H9 (cell line): Measurements from ENCODE around the gene CCNQ. TPM values are rescaled to one million over a fixed set of nuclear protein-coding genes. Genes with fewer than 3 reads are reported as not detected.
A peak's percentile ranks its signal among the peaks of the same experiment; 100 is the strongest.

Source experiments
- DNase-seq: peaks from one replicate; pipeline ENCODE4 v3.0.0-alpha.2; 2017
- H2AFZ ChIP-seq: one replicate; pipeline ENCODE4 v1.6.1; 2013; ENCODE audit warnings: mild to moderate bottlenecking, low read length, control low read depth, moderate library complexity
- H2AK5ac ChIP-seq: 2 replicates; pipeline ENCODE4 v1.6.1; 2013; ENCODE audit warnings: low read length, control low read depth, mixed read lengths; ENCODE audit not compliant: insufficient read length
- H2BK120ac ChIP-seq: one replicate; pipeline ENCODE4 v1.6.1; 2013; ENCODE audit warnings: low read depth, mild to moderate bottlenecking, low read length, control low read depth, inconsistent platforms; ENCODE audit not compliant: poor library complexity, severe bottlenecking
- H2BK12ac ChIP-seq: 2 replicates; pipeline ENCODE4 v1.6.1; 2013; ENCODE audit warnings: low read length, control low read depth, mixed read lengths, low read depth; ENCODE audit not compliant: insufficient read length
- H2BK15ac ChIP-seq: 2 replicates; pipeline ENCODE4 v1.6.1; 2013; ENCODE audit warnings: low read depth, low read length, control low read depth
- H2BK20ac ChIP-seq: one replicate; pipeline ENCODE4 v1.6.1; 2013; ENCODE audit warnings: low read depth, mild to moderate bottlenecking, low read length, control low read depth, inconsistent platforms; ENCODE audit not compliant: poor library complexity, severe bottlenecking
- H2BK5ac ChIP-seq: 2 replicates; pipeline ENCODE4 v1.6.1; 2013; ENCODE audit warnings: low read length, control low read depth, mixed read lengths; ENCODE audit not compliant: insufficient read length
- H3K14ac ChIP-seq: 2 replicates; pipeline ENCODE4 v1.6.1; 2013; ENCODE audit warnings: low read length, control low read depth; ENCODE audit not compliant: insufficient read depth
- H3K18ac ChIP-seq: 2 replicates; pipeline ENCODE4 v1.6.1; 2013; ENCODE audit warnings: low read depth, mild to moderate bottlenecking, mixed read lengths, low read length, control low read depth; ENCODE audit not compliant: insufficient read length
- H3K23ac ChIP-seq: 2 replicates; pipeline ENCODE4 v1.6.1; 2013; ENCODE audit warnings: low read length, control low read depth, mixed read lengths, low read depth; ENCODE audit not compliant: insufficient read length
- H3K23me2 ChIP-seq: 2 replicates; pipeline ENCODE4 v1.6.1; 2013; ENCODE audit warnings: low read depth, mild to moderate bottlenecking, mixed read lengths, low read length, control low read depth; ENCODE audit not compliant: insufficient read length, poor library complexity, severe bottlenecking
- H3K27ac ChIP-seq: 2 replicates; pipeline ENCODE4 v1.5.1; 2013; ENCODE audit warnings: low read length, control low read depth, mixed read lengths, low read depth; ENCODE audit not compliant: insufficient read length
- H3K27me3 ChIP-seq: 2 replicates; pipeline ENCODE4 v1.6.1; 2013; ENCODE audit warnings: low read length, control low read depth, inconsistent platforms; ENCODE audit not compliant: insufficient read depth
- H3K4ac ChIP-seq: 2 replicates; pipeline ENCODE4 v1.6.1; 2013; ENCODE audit warnings: low read depth, mild to moderate bottlenecking, control low read depth, inconsistent platforms, low read length, moderate library complexity
- H3K4me1 ChIP-seq: 2 replicates; pipeline ENCODE4 v1.6.1; 2013; ENCODE audit warnings: low read length, control low read depth, inconsistent platforms; ENCODE audit not compliant: insufficient read depth
- H3K4me2 ChIP-seq: 2 replicates; pipeline ENCODE4 v1.6.1; 2013; ENCODE audit warnings: low read length, control low read depth, mixed read lengths; ENCODE audit not compliant: insufficient read length, insufficient read depth
- H3K56ac ChIP-seq: 2 replicates; pipeline ENCODE4 v1.6.1; 2013; ENCODE audit warnings: low read depth, mild to moderate bottlenecking, mixed read lengths, low read length, control low read depth; ENCODE audit not compliant: insufficient read length
- H3K79me1 ChIP-seq: 2 replicates; pipeline ENCODE4 v1.6.1; 2013; ENCODE audit warnings: low read depth, mild to moderate bottlenecking, moderate library complexity, low read length, control low read depth, inconsistent platforms; ENCODE audit not compliant: insufficient read depth, poor library complexity, severe bottlenecking
- H3K79me2 ChIP-seq: 2 replicates; pipeline ENCODE4 v1.6.1; 2013; ENCODE audit warnings: low read length, control low read depth, inconsistent platforms; ENCODE audit not compliant: insufficient read depth
- H3K9ac ChIP-seq: 2 replicates; pipeline ENCODE4 v1.6.1; 2013; ENCODE audit warnings: low read length, control low read depth, mixed read lengths; ENCODE audit not compliant: insufficient read length; ENCODE audit errors: extremely low read depth
- H3K9me3 ChIP-seq: one replicate; pipeline ENCODE4 v1.6.1; 2013; ENCODE audit warnings: low read depth, low read length, inconsistent platforms; ENCODE audit not compliant: control insufficient read depth
- H3T11ph ChIP-seq: one replicate; pipeline ENCODE4 v1.6.1; 2013; ENCODE audit warnings: mild to moderate bottlenecking, low read length, control low read depth, inconsistent platforms
- H4K20me1 ChIP-seq: one replicate; pipeline ENCODE4 v1.6.1; 2013; ENCODE audit not compliant: control insufficient read depth, insufficient read length, insufficient read depth
- H4K5ac ChIP-seq: 2 replicates; pipeline ENCODE4 v1.6.1; 2013; ENCODE audit warnings: low read depth, mild to moderate bottlenecking, mixed read lengths, low read length, control low read depth; ENCODE audit not compliant: insufficient read length
- H4K8ac ChIP-seq: replicated peaks from 2 replicates; pipeline ENCODE4 v1.6.1; 2013; ENCODE audit warnings: low read length, control low read depth, mixed read lengths, low read depth; ENCODE audit not compliant: insufficient read length
- H4K91ac ChIP-seq: 2 replicates; pipeline ENCODE4 v1.6.1; 2013; ENCODE audit warnings: low read depth, mild to moderate bottlenecking, moderate library complexity, mixed read lengths, low read length, control low read depth; ENCODE audit not compliant: insufficient read length
- H3K27ac Mint-ChIP-seq, 3 experiments: 2 replicates in 2 of 3; 3 replicates in 1 of 3; pipeline ENCODE4 v1.8.0; 2020 to 2021; ENCODE audit warnings: mixed read lengths in 3 of 3, mild to moderate bottlenecking in 1 of 3, moderate library complexity in 1 of 3
- H3K27me3 Mint-ChIP-seq: 2 replicates; pipeline ENCODE4 v1.8.0; 2021; ENCODE audit warnings: low read depth, mild to moderate bottlenecking, moderate library complexity, mixed read lengths
- H3K36me3 Mint-ChIP-seq, 3 experiments: 2 replicates in 2 of 3; 3 replicates in 1 of 3; pipeline ENCODE4 v1.8.0; 2020 to 2021; ENCODE audit warnings: low read depth in 3 of 3, mixed read lengths in 3 of 3; ENCODE audit not compliant: insufficient read depth in 1 of 3
- H3K4me1 Mint-ChIP-seq, 2 experiments: 2 replicates each; pipeline ENCODE4 v1.8.0; 2020; ENCODE audit warnings: mixed read lengths in 2 of 2
- H3K4me3 Mint-ChIP-seq, 2 experiments: 2 replicates in 1 of 2; 3 replicates in 1 of 2; pipeline ENCODE4 v1.8.0; 2020 to 2021; ENCODE audit warnings: mild to moderate bottlenecking in 2 of 2, mixed read lengths in 2 of 2, moderate library complexity in 1 of 2
- H3K9me3 Mint-ChIP-seq, 2 experiments: 2 replicates in 1 of 2; 3 replicates in 1 of 2; pipeline ENCODE4 v1.8.0; 2020; ENCODE audit warnings: mild to moderate bottlenecking in 2 of 2, mixed read lengths in 2 of 2, moderate library complexity in 1 of 2
- WGBS: extraction: QIAGEN DNeasy Blood & Tissue Kit; methylation state at CpG from one replicate; pipeline ENCODE4 v1.1.7; 2013; ENCODE audit warnings: missing lambda C conversion rate, low lambda C conversion rate, mixed read lengths; ENCODE audit not compliant: insufficient read length; ENCODE audit errors: extremely low coverage; 5-methylcytosine and 5-hydroxymethylcytosine counted together
- total RNA-seq: library from RNA; stranded (reverse); gene quantifications from 2 replicates; pipeline ENCODE4 v1.2.1, GENCODE V29; 2021
- TF ChIP-seq, protein P1 (sequence below): fragments of 200-600 bp; sonication (generic); conservative IDR thresholded peaks from 3 replicates; pipeline ENCODE4 v1.8.0; 2021; ENCODE audit warnings: antibody characterized with exemption, mild to moderate bottlenecking

CCNQ gene
- total RNA-seq, 1 experiment from 2014 or later: 18.4 TPM

DNA sequence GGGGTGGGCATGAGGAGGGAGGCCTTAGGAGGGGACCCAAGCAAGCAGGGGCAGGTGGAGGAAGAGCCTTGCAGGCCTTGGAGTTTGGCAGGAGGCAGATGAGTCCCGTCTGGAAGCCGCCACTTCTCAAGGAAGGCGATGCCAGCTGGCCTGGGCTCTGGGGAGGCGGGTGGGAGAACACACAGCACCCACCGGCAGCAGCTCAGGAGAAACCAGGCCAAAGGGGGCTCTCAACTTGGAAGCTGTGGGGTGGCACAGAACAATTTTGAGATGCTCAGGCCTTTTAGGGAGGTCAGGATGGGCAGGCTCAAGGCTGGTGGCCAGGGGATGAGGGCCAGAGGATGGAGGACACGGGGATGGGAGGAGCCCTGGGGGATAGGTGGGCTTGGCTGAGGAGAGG, 36.4 kb upstream of the CCNQ start:
- DNase-seq: peak; percentile 18
- Histone ChIP-seq H2BK12ac (no peak overlapping the region), H4K8ac (no peak overlapping the region), H3K9me3 (peaks cover 26% of the 10 kb centered on the region), H2BK20ac (no peak overlapping the region), H3K18ac (no peak overlapping the region), H3K9ac (no peak overlapping the region), H2BK15ac (no peak overlapping the region), H3K14ac (no peak overlapping the region), H3K27ac (no peak overlapping the region), H3T11ph (no peak overlapping the region), H3K23me2 (no peaks in the 10 kb centered on the region), H3K56ac (no peak overlapping the region), H2AFZ (no peak overlapping the region), H3K4ac (no peak overlapping the region), H4K20me1 (peaks cover 2% of the 10 kb centered on the region), H3K27me3 (no peaks in the 10 kb centered on the region), H2BK120ac (no peak overlapping the region), H4K5ac (no peak overlapping the region), H3K23ac (no peak overlapping the region), H2BK5ac (no peak overlapping the region), H3K79me1 (no peaks in the 10 kb centered on the region), H3K4me1 (no peaks in the 10 kb centered on the region), H4K91ac (no peak overlapping the region), H3K79me2 (no peaks in the 10 kb centered on the region), H2AK5ac (no peak overlapping the region), H3K4me2 (no peak overlapping the region)
- TF ChIP-seq, protein P1, sequence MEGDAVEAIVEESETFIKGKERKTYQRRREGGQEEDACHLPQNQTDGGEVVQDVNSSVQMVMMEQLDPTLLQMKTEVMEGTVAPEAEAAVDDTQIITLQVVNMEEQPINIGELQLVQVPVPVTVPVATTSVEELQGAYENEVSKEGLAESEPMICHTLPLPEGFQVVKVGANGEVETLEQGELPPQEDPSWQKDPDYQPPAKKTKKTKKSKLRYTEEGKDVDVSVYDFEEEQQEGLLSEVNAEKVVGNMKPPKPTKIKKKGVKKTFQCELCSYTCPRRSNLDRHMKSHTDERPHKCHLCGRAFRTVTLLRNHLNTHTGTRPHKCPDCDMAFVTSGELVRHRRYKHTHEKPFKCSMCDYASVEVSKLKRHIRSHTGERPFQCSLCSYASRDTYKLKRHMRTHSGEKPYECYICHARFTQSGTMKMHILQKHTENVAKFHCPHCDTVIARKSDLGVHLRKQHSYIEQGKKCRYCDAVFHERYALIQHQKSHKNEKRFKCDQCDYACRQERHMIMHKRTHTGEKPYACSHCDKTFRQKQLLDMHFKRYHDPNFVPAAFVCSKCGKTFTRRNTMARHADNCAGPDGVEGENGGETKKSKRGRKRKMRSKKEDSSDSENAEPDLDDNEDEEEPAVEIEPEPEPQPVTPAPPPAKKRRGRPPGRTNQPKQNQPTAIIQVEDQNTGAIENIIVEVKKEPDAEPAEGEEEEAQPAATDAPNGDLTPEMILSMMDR: no peak
- H3K9me3 Mint-ChIP-seq: peaks cover 51 to 84% of the 10 kb centered on the region in 2 experiments
- H3K27ac Mint-ChIP-seq: no peak overlapping the region
- H3K27me3 Mint-ChIP-seq: peaks cover 32% of the 10 kb centered on the region
- no peak overlapping the region for H3K4me3 Mint-ChIP-seq
- peaks cover 0 to 8% (median 0%) of the 10 kb centered on the region in 3 experiments; a peak in 3 of 7 replicates for H3K36me3 Mint-ChIP-seq
- H3K4me1 Mint-ChIP-seq: no peaks in the 10 kb centered on the region
- WGBS: no CpG with 5 or more reads among the region's 6 CpGs
